GM12801 (cell line): Measurements from ENCODE around the gene BANK1.

Experiments
- CTCF ChIP-seq: IDR thresholded peaks from one replicate; pipeline ENCODE4 v1.5.1; 2011; ENCODE audit warnings: control low read depth; ENCODE audit not compliant: insufficient read length; ENCODE audit errors: extremely low read depth

BANK1 gene

GRCh38 chr4:101790521-101791181, at the start of gene BANK1:
Gene BANK1 (plus strand): TSS chr4:101790730. CDS start chr4:101790881, 151 bp downstream.
- TF ChIP-seq CTCF = no peak

- TF ChIP-seq CTCF = no peak
Measured at GRCh38 chr4:101753721-101754120, 36.8 kb upstream of the BANK1 start.

GRCh38 chr4:101756181-101756580, 34.3 kb upstream of the BANK1 start:
- TF ChIP-seq CTCF = no peak

- no peak for TF ChIP-seq CTCF
Measured at GRCh38 chr4:101761405-101761804, 29.1 kb upstream of the BANK1 start.

- no peak for TF ChIP-seq CTCF
Measured at GRCh38 chr4:101762025-101762424, 28.5 kb upstream of the BANK1 start.

GRCh38 chr4:101762534-101762933, 28.0 kb upstream of the BANK1 start:
- no peak for TF ChIP-seq CTCF

GRCh38 chr4:101763576-101763975, 27.0 kb upstream of the BANK1 start:
- no peak for TF ChIP-seq CTCF
